GM23248 (cell line): ENCODE results near the gene ZNF148. TPM values are rescaled to one million over a fixed set of nuclear protein-coding genes. Genes with fewer than 3 reads are reported as not detected.

Experiments
- DNase-seq: peaks from one replicate; pipeline ENCODE4 v3.0.0-alpha.2; 2015
- H2AFZ ChIP-seq: fragments of 200-600 bp; sonication (generic); 2 replicates; pipeline ENCODE4 v1.6.1; 2016; ENCODE audit warnings: antibody characterized with exemption
- H3F3A ChIP-seq: fragments of 200-600 bp; sonication (generic); 2 replicates; pipeline ENCODE4 v1.6.1; 2016; ENCODE audit warnings: mild to moderate bottlenecking, antibody characterized with exemption, mixed run types; ENCODE audit not compliant: insufficient read depth
- H3K27ac ChIP-seq: fragments of 200-600 bp; sonication (generic); 2 replicates; pipeline ENCODE4 v1.5.1; 2016; ENCODE audit warnings: mild to moderate bottlenecking
- H3K27me3 ChIP-seq: fragments of 200-600 bp; sonication (generic); replicated peaks from 2 replicates; pipeline ENCODE4 v1.6.1; 2016; ENCODE audit warnings: mild to moderate bottlenecking; ENCODE audit not compliant: insufficient read depth
- H3K36me3 ChIP-seq: fragments of 200-600 bp; sonication (generic); 2 replicates; pipeline ENCODE4 v1.6.1; 2016; ENCODE audit warnings: low read depth, mild to moderate bottlenecking
- H3K4me1 ChIP-seq: fragments of 200-600 bp; sonication (generic); 2 replicates; pipeline ENCODE4 v1.6.1; 2016; ENCODE audit warnings: mild to moderate bottlenecking; ENCODE audit not compliant: insufficient read depth
- H3K4me2 ChIP-seq: fragments of 200-600 bp; sonication (generic); one replicate; pipeline ENCODE4 v1.6.1; 2016; ENCODE audit warnings: mild to moderate bottlenecking; ENCODE audit not compliant: unreplicated experiment
- H3K4me3 ChIP-seq: fragments of 200-600 bp; sonication (generic); 2 replicates; pipeline ENCODE4 v1.5.1; 2016; ENCODE audit warnings: mild to moderate bottlenecking
- H3K79me2 ChIP-seq: fragments of 200-600 bp; sonication (generic); 2 replicates; pipeline ENCODE4 v1.6.1; 2016; ENCODE audit warnings: mild to moderate bottlenecking; ENCODE audit not compliant: insufficient read depth
- H3K9ac ChIP-seq: fragments of 200-600 bp; sonication (generic); 2 replicates; pipeline ENCODE4 v1.6.1; 2016; ENCODE audit warnings: mild to moderate bottlenecking
- H3K9me2 ChIP-seq: fragments of 200-600 bp; sonication (generic); 2 replicates; pipeline ENCODE4 v1.6.1; 2016; ENCODE audit warnings: mixed run types, mild to moderate bottlenecking, moderate library complexity; ENCODE audit not compliant: insufficient read depth
- H3K9me3 ChIP-seq: fragments of 200-600 bp; sonication (generic); one replicate; pipeline ENCODE4 v1.6.1; 2017; ENCODE audit warnings: low read depth
- H4K20me1 ChIP-seq: fragments of 200-600 bp; sonication (generic); 2 replicates; pipeline ENCODE4 v1.6.0; 2016; ENCODE audit not compliant: insufficient read depth
- EZH2 ChIP-seq: fragments of 200-600 bp; sonication (generic); IDR thresholded peaks from 2 replicates; pipeline ENCODE4 v1.6.1; 2018; ENCODE audit warnings: antibody characterized with exemption, mild to moderate bottlenecking; ENCODE audit not compliant: insufficient read depth, poor library complexity, severe bottlenecking
- EZH2phosphoT487 ChIP-seq: fragments of 200-600 bp; sonication (generic); IDR thresholded peaks from 2 replicates; pipeline ENCODE4 v1.6.1; 2018; ENCODE audit warnings: antibody characterized with exemption, moderate library complexity, mild to moderate bottlenecking, low read depth; ENCODE audit not compliant: insufficient read depth
- WGBS, 2 experiments: methylation state at CpG; one replicate each; pipeline ENCODE4 v1.1.6; 2015 to 2017; ENCODE audit warnings: low lambda C conversion rate in 2 of 2, low coverage in 1 of 2; ENCODE audit errors: missing lambda C conversion rate in 2 of 2; 5-methylcytosine and 5-hydroxymethylcytosine counted together
- in situ Hi-C: fragments of 300-500 bp; cut with MboI; formaldehyde crosslinking; loops from 2 replicates; pipeline ENCODE4 v1.15.0; 2020
- polyA plus RNA-seq: library from polyadenylated mRNA; unstranded; fragments of >200 nt; fragmentation: Nextera tagmentation; extraction: Ambion mirVana; gene quantifications from 2 replicates; pipeline ENCODE4 v1.2.1, GENCODE V29; 2016
- total RNA-seq: library from RNA; depleted of rRNA; stranded (reverse); fragments of >200 nt; shearing (Covaris generic); gene quantifications from 2 replicates; pipeline ENCODE4 v1.2.3, GENCODE V29; 2014

ZNF148 gene
- total and polyA plus RNA-seq, 2 experiments from 2014 or later: 33.1 to 50.3 TPM

GRCh38 chr3:125351814-125352456 is 23.2 kb downstream of the ZNF148 start:
- Histone ChIP-seq H4K20me1 (peaks cover 30% of the 10 kb centered on the region), H3K9ac (peak overlapping the region; percentile 20), H3K27me3 (no peaks in the 10 kb centered on the region), H3K9me2 (no peaks in the 10 kb centered on the region), H2AFZ (no peak overlapping the region), H3K4me3 (peak overlapping the region; percentile 12), H3K36me3 (no peaks in the 10 kb centered on the region), H3K27ac (peak overlapping the region; percentile 57), H3K9me3 (no peaks in the 10 kb centered on the region), H3K4me2 (peak overlapping the region; percentile 27), H3F3A (peaks cover 22% of the 10 kb centered on the region), H3K79me2 (peaks cover 100% of the 10 kb centered on the region), H3K4me1 (peaks cover 26% of the 10 kb centered on the region)
- in situ Hi-C loops: no loop called here
- 18 to 20% methylated on average over 2 of the region's 2 CpGs for WGBS, 2 experiments
- peak; percentile 82 for DNase-seq
- TF ChIP-seq EZH2phosphoT487 (no peak), EZH2 (no peak)

GRCh38 chr3:125351152-125351551 is 24.0 kb downstream of the ZNF148 start:
- DNase-seq: no peak
- in situ Hi-C loops: no loop called here
- peak overlapping the region; percentile 57; the same call in 1 of the 2 replicates for H3K27ac ChIP-seq

GRCh38 chr3:125350597-125350996 is 24.5 kb downstream of the ZNF148 start:
- no peaks in the 10 kb centered on the region for H3K36me3 ChIP-seq
- no peak overlapping the region for H3K9ac ChIP-seq
- WGBS, 2 experiments: 66 to 68% methylated on average over 5 of the region's 5 CpGs
- no peak overlapping the region for H2AFZ ChIP-seq
- TF ChIP-seq EZH2phosphoT487 (no peak), EZH2 (no peak)
- no peak overlapping the region for H3K27ac ChIP-seq
- no peaks in the 10 kb centered on the region for H3K9me3 ChIP-seq
- in situ Hi-C loops: no loop called here
- peaks cover 22% of the 10 kb centered on the region for H3F3A ChIP-seq
- DNase-seq: no peak
- H3K4me3 ChIP-seq: no peak overlapping the region
- H3K9me2 ChIP-seq: no peaks in the 10 kb centered on the region
- peaks cover 30% of the 10 kb centered on the region for H4K20me1 ChIP-seq
- no peaks in the 10 kb centered on the region for H3K27me3 ChIP-seq
- H3K4me1 ChIP-seq: peaks cover 16% of the 10 kb centered on the region
- peaks cover 100% of the 10 kb centered on the region for H3K79me2 ChIP-seq
- no peak overlapping the region for H3K4me2 ChIP-seq

More at GRCh38 chr3:125351152-125351551, 24.0 kb downstream of the ZNF148 start:
- peak overlapping the region; percentile 27 for H3K4me2 ChIP-seq
- peaks cover 21% of the 10 kb centered on the region for H3K4me1 ChIP-seq
- H3K36me3 ChIP-seq: no peaks in the 10 kb centered on the region
- H3K9ac ChIP-seq: no peak overlapping the region
- H3K27me3 ChIP-seq: no peaks in the 10 kb centered on the region
- H4K20me1 ChIP-seq: peaks cover 30% of the 10 kb centered on the region
- no peaks in the 10 kb centered on the region for H3K9me2 ChIP-seq
- H3K79me2 ChIP-seq: peaks cover 100% of the 10 kb centered on the region
- no peak for TF ChIP-seq EZH2
- TF ChIP-seq EZH2phosphoT487: no peak
- H3F3A ChIP-seq: peaks cover 22% of the 10 kb centered on the region
- H3K4me3 ChIP-seq: no peak overlapping the region
- WGBS, 2 experiments: 95 to 97% methylated on average over 7 of the region's 7 CpGs
- H3K9me3 ChIP-seq: no peaks in the 10 kb centered on the region
- no peak overlapping the region for H2AFZ ChIP-seq

GRCh38 chr3:125349556-125350165 is 25.5 kb downstream of the ZNF148 start:
- H3K9me2 ChIP-seq: no peaks in the 10 kb centered on the region
- H3K4me2 ChIP-seq: no peak overlapping the region
- no peak overlapping the region for H2AFZ ChIP-seq
- H4K20me1 ChIP-seq: peaks cover 23% of the 10 kb centered on the region
- no peak overlapping the region for H3K4me3 ChIP-seq
- no peak overlapping the region for H3K9ac ChIP-seq
- in situ Hi-C loops: no loop called here
- no peak for DNase-seq
- peaks cover 22% of the 10 kb centered on the region for H3F3A ChIP-seq
- no peaks in the 10 kb centered on the region for H3K36me3 ChIP-seq
- no peaks in the 10 kb centered on the region for H3K27me3 ChIP-seq
- H3K4me1 ChIP-seq: peaks cover 14% of the 10 kb centered on the region
- H3K79me2 ChIP-seq: peaks cover 100% of the 10 kb centered on the region
- H3K9me3 ChIP-seq: no peaks in the 10 kb centered on the region
- TF ChIP-seq EZH2 (no peak), EZH2phosphoT487 (no peak)
- no peak overlapping the region for H3K27ac ChIP-seq
